Endothelial cell of umbilical vein (primary cell): ENCODE data around the gene TPK1. TPM values are rescaled to one million over a fixed set of nuclear protein-coding genes. Genes with fewer than 3 reads are reported as not detected.

Source experiments
- BruUV-seq: library from RNA; stranded (reverse); fragments of 400-500 nt; replicated peaks from 2 replicates; lab custom pipeline; 2021; lab: Mats Ljungman, UMichigan
- CTCF ChIA-PET: fragments of 300-600, 350-600 bp; sonication (Branson Sonifier 250); formaldehyde crosslinking; loops from one replicate; lab custom pipeline; 2021; ENCODE audit warnings: antibody characterized with exemption, inconsistent platforms; lab: Charles Lee
- POLR2A ChIA-PET: fragments of 300-600, 350-600 bp; sonication (Branson Sonifier 250); formaldehyde crosslinking; loops from one replicate; lab custom pipeline; 2021; ENCODE audit warnings: antibody characterized with exemption, inconsistent platforms; lab: Charles Lee
- DNase-seq: peaks from one replicate; pipeline ENCODE4 v3.0.0-alpha.2; 2011; ENCODE audit warnings: low read depth, low spot score
- FAIRE-seq: peaks from 2 replicates; lab custom pipeline; 2011; peaks lifted over from hg19 to GRCh38; lab: Jason Lieb, UNC
- H2AFZ ChIP-seq: 2 replicates; pipeline ENCODE4 v1.6.0; 2012; ENCODE audit warnings: low read depth, low read length, control low read depth, inconsistent platforms
- H3K27ac ChIP-seq: 2 replicates; pipeline ENCODE4 v1.5.1; 2011; ENCODE audit warnings: low read depth, mild to moderate bottlenecking, control low read depth, low read length, moderate library complexity; ENCODE audit not compliant: insufficient read depth
- H3K27me3 ChIP-seq, 2 experiments: 2 replicates each; pipeline versions ENCODE4 v1.6.0 to v1.6.1; 2011; ENCODE audit warnings: low read length in 2 of 2, mixed read lengths in 1 of 2; ENCODE audit not compliant: control insufficient read depth in 2 of 2, insufficient read depth in 2 of 2
- H3K36me3 ChIP-seq, 2 experiments: 2 replicates in 1 of 2; 3 replicates in 1 of 2; pipeline ENCODE4 v1.5.1; 2011; ENCODE audit warnings: low read length in 2 of 2, mild to moderate bottlenecking in 1 of 2, moderate library complexity in 1 of 2; ENCODE audit not compliant: control insufficient read depth in 2 of 2, insufficient read depth in 2 of 2; ENCODE audit errors: extremely low read depth in 1 of 2
- H3K4me1 ChIP-seq: 3 replicates; pipeline ENCODE4 v1.5.1; 2011; ENCODE audit warnings: mild to moderate bottlenecking, low read length; ENCODE audit not compliant: control insufficient read depth, insufficient read depth; ENCODE audit errors: extremely low read depth
- H3K4me2 ChIP-seq: 2 replicates; pipeline ENCODE4 v1.6.1; 2011; ENCODE audit warnings: low read length, control low read depth, mixed read lengths; ENCODE audit not compliant: insufficient read depth
- H3K4me3 ChIP-seq, 3 experiments: fragments of 200-600 bp in 1 of 3; sonication (generic), shearing (Covaris generic) in 1 of 3; replicated peaks in 1 of 3; 2 replicates each; pipeline ENCODE4 v1.5.1; 2011 to 2016; ENCODE audit warnings: control low read depth in 3 of 3, low read length in 3 of 3, mild to moderate bottlenecking in 2 of 3, inconsistent platforms in 1 of 3, low read depth in 1 of 3, moderate library complexity in 1 of 3; ENCODE audit not compliant: insufficient read depth in 1 of 3
- H3K79me2 ChIP-seq: 2 replicates; pipeline ENCODE4 v1.6.0; 2012; ENCODE audit warnings: low read length, inconsistent platforms; ENCODE audit not compliant: control insufficient read depth, insufficient read depth
- H3K9ac ChIP-seq: replicated peaks from 2 replicates; pipeline ENCODE3; 2011; ENCODE audit warnings: low read length, control low read depth; ENCODE audit not compliant: insufficient read depth; ENCODE audit errors: extremely low read depth
- H3K9me1 ChIP-seq: replicated peaks from 3 replicates; pipeline ENCODE4 v1.6.0; 2011; ENCODE audit warnings: mild to moderate bottlenecking, low read length; ENCODE audit not compliant: control insufficient read depth, insufficient read depth; ENCODE audit errors: extremely low read depth
- H3K9me3 ChIP-seq: replicated peaks from 2 replicates; pipeline ENCODE4 v1.5.1; 2012; ENCODE audit warnings: low read length, inconsistent platforms; ENCODE audit not compliant: control insufficient read depth, insufficient read depth
- H4K20me1 ChIP-seq: replicated peaks from 2 replicates; pipeline ENCODE3; 2011; ENCODE audit warnings: mild to moderate bottlenecking, low read length; ENCODE audit not compliant: control insufficient read depth, insufficient read depth; ENCODE audit errors: extremely low read depth
- EZH2 ChIP-seq: IDR thresholded peaks from 2 replicates; pipeline ENCODE4 v1.6.1; 2012; ENCODE audit warnings: borderline replicate concordance, low read depth, mild to moderate bottlenecking, moderate library complexity, low read length, inconsistent platforms; ENCODE audit not compliant: severe bottlenecking
- FOS ChIP-seq: IDR thresholded peaks from 2 replicates; pipeline ENCODE4 v1.6.1; 2011; ENCODE audit warnings: mild to moderate bottlenecking, low read length, moderate library complexity, borderline replicate concordance; ENCODE audit not compliant: insufficient read depth
- GATA2 ChIP-seq: IDR thresholded peaks from 2 replicates; pipeline ENCODE4 v1.7.0; 2011; ENCODE audit warnings: low read depth, mild to moderate bottlenecking, moderate library complexity, mixed read lengths, low read length; ENCODE audit not compliant: insufficient read length, insufficient read depth
- JUN ChIP-seq: IDR thresholded peaks from 2 replicates; pipeline ENCODE4 v1.6.1; 2011; ENCODE audit warnings: borderline replicate concordance, low read depth; ENCODE audit not compliant: insufficient read length, insufficient read depth
- MYC ChIP-seq: IDR thresholded peaks from one replicate; pipeline ENCODE4 v1.6.1; 2011; ENCODE audit warnings: mild to moderate bottlenecking, low read depth, low read length
- POLR2A ChIP-seq: IDR thresholded peaks from 2 replicates; pipeline ENCODE4 v1.6.1; 2012; ENCODE audit warnings: low read depth, mild to moderate bottlenecking, control low read depth, low read length
- POLR2AphosphoS5 ChIP-seq: IDR thresholded peaks from 2 replicates; pipeline ENCODE4 v1.6.1; 2012; ENCODE audit warnings: low read depth, mild to moderate bottlenecking, control low read depth, low read length, moderate library complexity; ENCODE audit not compliant: insufficient read depth
- dilution Hi-C: fragments of 300-500 bp; cut with MboI; formaldehyde crosslinking; loops from one replicate; pipeline ENCODE4 v1.15.0; 2019; ENCODE audit warnings: low sequenced_read_pairs; ENCODE audit not compliant: extremely low pct_ligation_motif_present
- intact Hi-C: fragments of 100-400 bp; cut with micrococcal nuclease; formaldehyde crosslinking; loops from one replicate; pipeline ENCODE4 v1.10.0; 2022
- polyA plus RNA-seq, 4 experiments: library from polyadenylated mRNA; depleted of rRNA in 3 of 4; stranded (reverse) in 3 of 4; unstranded in 1 of 4; fragments of >200 nt; gene quantifications; 2 replicates each; pipeline versions ENCODE4 v1.2.1 to v1.2.3, GENCODE V29; 2011 to 2012; ENCODE audit warnings: missing spikeins in 1 of 4
- total RNA-seq: library from RNA; stranded (reverse); gene quantifications from 2 replicates; pipeline ENCODE4 v1.2.3, GENCODE V29; 2021
- TF ChIP-seq, protein P1 (sequence below), 2 donors: IDR thresholded peaks; 1 replicate in 1 of 2; 2 replicates in 1 of 2; pipeline ENCODE4 v1.5.1; 2011; ENCODE audit warnings: low read length in 2 of 2, mild to moderate bottlenecking in 2 of 2, moderate library complexity in 2 of 2, control low read depth in 1 of 2, inconsistent platforms in 1 of 2, low read depth in 1 of 2; ENCODE audit not compliant: insufficient read depth in 1 of 2; ENCODE audit errors: extremely low read depth in 1 of 2
- TF ChIP-seq, protein P2 (sequence below): IDR thresholded peaks from 2 replicates; pipeline ENCODE4 v1.6.1; 2011; ENCODE audit not compliant: insufficient read depth, insufficient read length

The TPK1 gene
- total and polyA plus RNA-seq, 2 donors (not counting 3 experiments of a cell fraction or from before 2014, with no cell fraction given) = 7.5 to 9.3 TPM

DNA sequence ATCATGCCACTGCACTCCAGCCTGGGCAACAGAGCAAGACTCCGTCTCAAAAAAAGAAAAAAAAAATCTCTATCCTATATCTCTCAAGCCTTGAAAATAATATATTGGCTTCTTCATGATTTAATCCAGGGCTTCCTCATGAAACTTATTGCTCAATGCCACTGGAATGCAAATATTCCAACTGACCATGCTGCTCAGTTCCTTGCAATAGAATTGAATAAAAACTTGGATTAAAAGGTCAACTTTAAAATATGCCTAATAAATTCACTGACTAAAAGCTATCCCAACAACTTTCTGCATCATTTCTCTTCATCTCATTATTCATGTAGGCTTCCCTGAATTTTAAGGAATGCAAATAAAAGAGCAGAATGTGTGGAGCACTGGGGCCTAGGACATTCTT lies 390.3 kb downstream of the TPK1 start:
- ChIA-PET POLR2A (no interaction called here), CTCF (no interaction called here)
- no peaks in the 10 kb centered on the region for H3K9me3 ChIP-seq
- H3K9me1 ChIP-seq = no peaks in the 10 kb centered on the region
- DNase-seq (no peak), FAIRE-seq (no peak)
- H3K4me1 ChIP-seq = no peaks in the 10 kb centered on the region
- H3K79me2 ChIP-seq = no peaks in the 10 kb centered on the region
- H2AFZ ChIP-seq = no peak overlapping the region
- no peaks in the 10 kb centered on the region for H3K36me3 ChIP-seq
- intact Hi-C loops (no loop called here), dilution Hi-C loops (no loop called here)
- TF ChIP-seq GATA2 (no peak), JUN (no peak), EZH2 (no peak), MYC (no peak), POLR2A (no peak), FOS (no peak), POLR2AphosphoS5 (no peak)
- TF ChIP-seq, protein P1, sequence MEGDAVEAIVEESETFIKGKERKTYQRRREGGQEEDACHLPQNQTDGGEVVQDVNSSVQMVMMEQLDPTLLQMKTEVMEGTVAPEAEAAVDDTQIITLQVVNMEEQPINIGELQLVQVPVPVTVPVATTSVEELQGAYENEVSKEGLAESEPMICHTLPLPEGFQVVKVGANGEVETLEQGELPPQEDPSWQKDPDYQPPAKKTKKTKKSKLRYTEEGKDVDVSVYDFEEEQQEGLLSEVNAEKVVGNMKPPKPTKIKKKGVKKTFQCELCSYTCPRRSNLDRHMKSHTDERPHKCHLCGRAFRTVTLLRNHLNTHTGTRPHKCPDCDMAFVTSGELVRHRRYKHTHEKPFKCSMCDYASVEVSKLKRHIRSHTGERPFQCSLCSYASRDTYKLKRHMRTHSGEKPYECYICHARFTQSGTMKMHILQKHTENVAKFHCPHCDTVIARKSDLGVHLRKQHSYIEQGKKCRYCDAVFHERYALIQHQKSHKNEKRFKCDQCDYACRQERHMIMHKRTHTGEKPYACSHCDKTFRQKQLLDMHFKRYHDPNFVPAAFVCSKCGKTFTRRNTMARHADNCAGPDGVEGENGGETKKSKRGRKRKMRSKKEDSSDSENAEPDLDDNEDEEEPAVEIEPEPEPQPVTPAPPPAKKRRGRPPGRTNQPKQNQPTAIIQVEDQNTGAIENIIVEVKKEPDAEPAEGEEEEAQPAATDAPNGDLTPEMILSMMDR (IDR thresholded peaks at IDR 0.05; ENCODE audit: extremely low read depth in 1 of 2, insufficient read depth in 1 of 2, low read depth in 1 of 2, low read length in 2 of 2) = no peak
- TF ChIP-seq, protein P2, sequence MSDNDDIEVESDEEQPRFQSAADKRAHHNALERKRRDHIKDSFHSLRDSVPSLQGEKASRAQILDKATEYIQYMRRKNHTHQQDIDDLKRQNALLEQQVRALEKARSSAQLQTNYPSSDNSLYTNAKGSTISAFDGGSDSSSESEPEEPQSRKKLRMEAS = no peak
- H3K4me3 ChIP-seq = no peak overlapping the region
- no peaks in the 10 kb centered on the region for H3K27me3 ChIP-seq
- no peak overlapping the region for H3K9ac ChIP-seq
- no peak overlapping the region for H3K27ac ChIP-seq
- no peaks in the 10 kb centered on the region for H4K20me1 ChIP-seq
- BruUV-seq = no TSS peak
- H3K4me2 ChIP-seq = no peak overlapping the region
